GM19452 (cell line): ENCODE measurements around the gene SPDYE3.
"Not testable (repeated sequence)": the region's sequence is repeated elsewhere in the genome, so short reads cannot be mapped to it uniquely, and the experiment has no call there.

Experiments
- ATAC-seq: cut with Tn5 transposase; IDR thresholded peaks from one replicate; pipeline ENCODE4 v1.9.1; 2021; ENCODE audit not compliant: unreplicated experiment

Gene SPDYE3

GRCh38 chr7:100348805-100349204 lies 41.3 kb downstream of the SPDYE3 start:
- no peak for ATAC-seq

DNA sequence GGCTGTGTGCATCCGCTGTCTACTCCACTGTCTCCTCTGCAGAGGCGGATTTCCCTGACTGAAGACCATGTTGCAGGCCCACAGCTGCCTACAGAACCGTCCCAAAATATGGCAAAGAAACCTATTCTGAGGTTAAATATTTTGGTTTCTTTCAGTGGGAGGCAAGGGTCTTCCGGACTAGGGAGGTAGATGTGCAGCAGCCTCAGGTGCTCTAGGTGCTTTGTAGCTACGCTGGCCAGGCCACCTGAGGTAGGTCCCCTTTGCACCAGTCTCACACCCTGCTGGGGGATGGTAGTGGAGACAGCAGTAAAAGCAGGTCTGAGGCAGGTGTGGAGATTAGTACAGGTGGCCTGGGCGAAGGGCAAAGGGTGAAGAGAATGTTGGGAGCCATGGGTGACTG lies 42.3 kb downstream of the SPDYE3 start:
- ATAC-seq: no peak

DNA sequence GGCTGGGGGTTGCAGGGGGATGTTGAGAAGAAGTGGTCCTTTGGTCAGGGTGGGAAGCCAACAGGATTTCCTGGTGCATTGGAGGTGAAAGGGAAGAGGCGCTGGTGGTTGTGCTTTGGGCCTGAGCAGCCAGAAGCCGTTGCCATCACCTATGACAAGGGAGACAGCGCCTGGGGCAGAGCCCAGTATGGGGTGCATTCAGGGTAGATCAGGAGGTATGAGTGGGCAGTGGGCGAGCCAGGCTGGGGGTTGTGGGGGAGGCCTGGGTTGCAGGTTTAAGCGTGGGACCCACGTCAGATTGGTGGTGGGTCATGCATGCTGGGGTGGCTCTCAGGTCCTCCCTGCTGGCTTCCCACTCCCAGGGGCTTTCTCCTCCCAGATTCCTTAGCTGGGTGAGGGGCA lies 44.2 kb downstream of the SPDYE3 start:
- no peak for ATAC-seq

DNA sequence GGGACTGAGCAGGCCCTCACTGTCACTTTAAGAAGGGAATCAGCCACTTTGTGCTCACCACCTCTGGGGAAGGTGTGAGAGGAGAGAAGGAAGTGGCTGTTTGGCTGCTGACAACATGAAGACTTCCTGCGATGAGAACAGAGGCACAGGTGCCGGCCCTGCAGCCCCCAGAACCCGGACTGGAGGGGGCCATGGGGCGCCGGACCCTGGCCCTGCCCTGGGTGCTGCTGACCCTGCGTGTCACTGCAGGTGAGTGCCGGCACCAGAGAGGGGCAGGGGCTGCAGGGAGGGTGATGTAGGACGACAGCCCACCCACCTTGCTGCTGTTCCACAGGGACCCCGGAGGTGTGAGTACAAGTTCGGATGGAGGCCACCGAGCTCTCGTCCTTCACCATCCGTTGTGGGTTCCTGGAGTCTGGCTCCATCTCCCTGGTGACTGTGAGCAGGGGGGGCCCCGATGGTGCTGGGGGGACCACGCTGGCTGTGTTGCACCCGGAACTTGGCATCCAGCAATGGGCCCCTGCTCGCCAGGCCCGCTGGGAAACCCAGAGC lies 44.8 kb downstream of the SPDYE3 start:
- ATAC-seq: not testable (repeated sequence)

DNA sequence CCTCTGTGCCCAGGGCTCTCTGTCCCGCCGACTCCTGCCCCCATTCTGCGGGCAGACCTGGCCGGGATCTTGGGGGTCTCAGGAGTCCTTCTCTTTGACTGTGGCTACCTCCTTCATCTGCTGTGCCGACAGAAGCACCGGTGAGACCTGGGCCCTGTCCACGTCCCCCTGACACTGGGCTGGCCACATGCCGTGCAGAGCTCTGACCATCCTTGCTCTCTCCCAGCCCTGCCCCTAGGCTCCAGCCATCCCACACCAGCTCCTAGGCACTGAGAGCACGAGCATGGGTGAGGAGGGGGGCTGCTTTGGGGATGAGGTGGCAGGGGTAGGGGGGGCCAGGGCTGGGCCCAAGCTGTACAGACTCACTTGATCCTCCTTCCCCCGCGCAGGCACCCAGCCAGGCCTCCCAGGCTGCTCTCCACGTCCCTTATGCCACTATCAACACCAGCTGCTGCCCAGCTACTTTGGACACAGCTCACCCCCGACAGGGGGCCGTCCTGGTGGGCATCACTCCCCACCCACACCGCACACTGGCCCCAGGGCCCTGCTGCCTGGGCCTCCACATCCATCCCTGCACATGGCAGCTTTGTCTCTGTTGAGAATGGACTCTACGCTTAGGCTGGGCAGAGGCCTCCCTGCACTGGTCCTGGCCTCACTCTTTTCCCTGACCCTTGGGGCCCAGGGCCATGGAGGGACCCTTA lies 45.6 kb downstream of the SPDYE3 start:
- ATAC-seq: no peak

DNA sequence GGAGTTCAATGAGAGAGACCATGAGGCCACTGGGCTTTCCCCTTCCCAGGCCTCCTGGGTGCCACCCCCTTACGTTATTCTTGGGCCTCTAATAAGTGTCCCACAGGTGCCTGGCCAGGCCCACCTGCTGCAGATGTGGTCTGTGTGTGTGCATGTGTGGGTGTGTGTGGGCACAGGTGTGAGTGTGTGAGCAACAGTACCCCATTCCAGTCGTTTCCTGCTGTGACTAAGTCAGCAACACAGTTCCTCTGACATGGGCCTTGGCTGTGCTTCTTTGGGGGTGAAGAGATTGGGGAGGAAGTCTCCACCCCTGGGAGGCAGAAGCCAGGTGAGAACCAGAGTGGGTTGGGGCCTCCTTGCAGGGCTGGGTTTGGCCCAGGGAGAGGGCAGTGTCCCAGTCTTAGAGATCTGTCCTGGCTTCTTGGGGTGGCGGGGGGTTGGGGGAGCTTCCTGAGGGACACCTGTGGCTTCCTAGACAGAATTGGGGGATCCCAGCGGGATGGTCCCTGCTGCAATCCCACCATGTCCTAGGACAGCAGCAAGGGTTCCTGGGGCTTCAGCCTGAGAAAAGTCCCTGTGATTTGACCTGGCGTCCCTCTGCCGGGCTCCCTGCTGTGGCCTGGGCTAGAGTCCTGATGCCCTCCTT lies 46.3 kb downstream of the SPDYE3 start:
- ATAC-seq: no peak

- no peak for ATAC-seq
Measured at GRCh38 chr7:100356416-100357068, 49.0 kb downstream of the SPDYE3 start.

DNA sequence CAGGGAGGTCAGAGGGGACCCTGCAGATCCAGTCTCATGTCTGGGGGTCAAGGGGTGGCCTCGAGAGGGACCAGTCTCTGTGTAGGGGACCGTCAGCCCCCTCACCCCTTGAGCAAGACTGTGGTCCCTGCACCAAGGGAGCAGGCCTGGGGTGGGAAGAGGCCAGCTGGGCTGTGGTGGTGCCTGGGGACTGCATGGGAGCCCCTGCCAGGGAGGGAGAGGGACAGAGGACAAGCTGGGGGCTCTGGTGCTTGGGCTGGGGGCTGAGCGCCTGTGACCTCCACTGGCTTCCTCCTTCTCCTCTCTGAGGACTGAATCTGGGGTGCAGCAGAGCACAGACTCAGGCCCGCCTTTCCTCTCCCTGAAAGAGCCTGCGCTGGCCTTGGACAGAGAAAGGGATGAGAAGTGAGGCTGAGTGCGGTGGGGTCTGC lies 49.6 kb downstream of the SPDYE3 start:
- no peak for ATAC-seq

DNA sequence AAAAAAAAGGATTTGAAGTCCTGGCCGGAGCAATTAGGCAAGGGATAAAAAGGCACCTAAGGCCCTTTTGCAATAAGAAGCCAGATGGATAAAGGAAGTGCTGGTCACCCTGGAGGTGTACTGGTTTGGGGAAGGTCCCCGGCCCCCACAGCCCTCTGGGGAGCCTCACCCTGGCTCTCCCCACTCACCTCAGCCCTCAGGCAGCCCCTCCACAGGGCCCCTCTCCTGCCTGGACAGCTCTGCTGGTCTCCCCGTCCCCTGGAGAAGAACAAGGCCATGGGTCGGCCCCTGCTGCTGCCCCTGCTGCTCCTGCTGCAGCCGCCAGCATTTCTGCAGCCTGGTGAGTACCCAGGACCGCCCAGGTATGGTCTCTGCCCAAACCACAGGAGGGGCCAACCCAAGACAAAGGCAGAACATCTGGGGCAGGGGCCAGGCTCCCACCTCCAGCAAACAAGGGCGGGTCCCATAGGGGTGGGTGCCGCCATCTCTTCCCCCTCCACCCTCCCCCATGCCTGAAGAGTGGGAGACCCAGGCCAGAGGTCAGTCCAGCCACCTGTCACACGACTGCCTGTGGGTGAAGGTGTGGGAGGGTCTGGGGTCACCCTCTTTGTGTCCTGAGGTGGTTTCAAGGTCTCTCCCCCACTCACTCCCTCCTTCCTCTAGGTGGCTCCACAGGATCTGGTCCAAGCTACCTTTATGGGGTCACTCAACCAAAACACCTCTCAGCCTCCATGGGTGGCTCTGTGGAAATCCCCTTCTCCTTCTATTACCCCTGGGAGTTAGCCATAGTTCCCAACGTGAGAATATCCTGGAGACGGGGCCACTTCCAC lies 50.7 kb downstream of the SPDYE3 start, which contains the start of gene PILRB:
PILRB (plus strand) TSS at position 91 of the 830 bp plus-strand sequence; CDS start at position 277, 186 bp downstream.
- no peak for ATAC-seq

DNA sequence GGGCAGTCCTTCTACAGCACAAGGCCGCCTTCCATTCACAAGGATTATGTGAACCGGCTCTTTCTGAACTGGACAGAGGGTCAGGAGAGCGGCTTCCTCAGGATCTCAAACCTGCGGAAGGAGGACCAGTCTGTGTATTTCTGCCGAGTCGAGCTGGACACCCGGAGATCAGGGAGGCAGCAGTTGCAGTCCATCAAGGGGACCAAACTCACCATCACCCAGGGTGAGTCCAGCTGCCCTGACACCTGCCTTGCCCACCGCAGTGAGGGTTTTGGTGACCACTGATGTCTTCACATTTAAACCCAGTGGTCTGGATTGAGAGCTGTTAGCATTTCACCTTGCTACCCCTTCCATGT lies 51.3 kb downstream of the SPDYE3 start:
- ATAC-seq: no peak

DNA sequence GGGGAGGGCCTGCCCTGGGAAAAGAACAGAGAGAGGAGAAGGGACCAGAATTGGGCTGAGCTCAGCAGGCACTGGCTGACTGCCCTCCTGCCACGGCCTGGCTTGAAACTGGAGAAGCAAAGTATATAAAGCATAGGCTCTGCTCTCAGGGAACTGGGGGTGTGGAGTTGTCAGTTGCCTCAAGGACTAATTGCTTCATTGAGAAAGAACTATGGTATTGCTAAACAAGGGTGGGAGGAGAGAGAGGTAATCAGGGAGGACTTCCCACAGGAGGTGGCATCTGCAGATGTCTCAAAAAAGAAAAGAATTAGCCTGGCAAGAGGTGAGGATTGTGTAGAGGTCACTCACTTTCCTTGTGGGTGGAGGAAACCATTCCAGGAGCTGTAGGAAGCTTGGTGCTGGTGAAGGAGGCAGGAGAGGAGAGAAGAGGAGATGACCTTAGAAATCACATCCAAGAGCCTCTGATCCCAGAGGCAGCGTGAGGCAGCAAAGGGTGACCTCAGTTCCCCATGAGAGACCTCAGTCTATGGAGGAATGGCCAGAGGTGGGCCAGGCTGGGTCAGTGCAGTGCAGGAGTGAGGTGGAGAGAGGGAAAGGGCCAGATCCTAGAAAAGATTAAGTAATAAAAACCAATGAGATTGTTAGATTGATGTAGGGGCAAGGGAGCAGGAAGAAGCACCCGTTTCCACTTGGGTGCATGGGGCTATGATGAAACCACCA lies 52.8 kb downstream of the SPDYE3 start:
- no peak for ATAC-seq

GRCh38 chr7:100363098-100363497 lies 55.6 kb downstream of the SPDYE3 start:
- ATAC-seq: no peak

GRCh38 chr7:100363797-100364196 lies 56.3 kb downstream of the SPDYE3 start:
- ATAC-seq: not testable (repeated sequence)

DNA sequence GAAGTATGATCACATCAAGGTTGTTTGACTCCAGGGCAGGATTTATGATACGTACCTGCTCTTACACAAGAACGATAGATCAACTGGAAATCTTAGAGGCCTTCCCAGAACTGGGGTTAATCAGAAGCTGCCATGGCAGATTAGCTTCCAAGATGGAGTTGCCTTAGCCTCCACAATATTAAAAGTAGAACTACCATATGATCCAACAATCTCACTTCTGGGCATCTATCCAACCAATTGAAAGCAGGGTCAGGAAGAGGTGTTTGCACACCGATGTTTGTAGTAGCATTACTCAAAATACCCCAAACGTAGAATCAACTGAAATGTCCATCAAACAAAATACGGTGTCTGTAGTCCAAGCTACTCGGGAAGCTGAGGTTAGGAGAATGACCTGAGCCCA lies 57.0 kb downstream of the SPDYE3 start:
- ATAC-seq: no peak

- ATAC-seq: not testable (repeated sequence)
Measured at GRCh38 chr7:100365998-100366367, 58.5 kb downstream of the SPDYE3 start.

DNA sequence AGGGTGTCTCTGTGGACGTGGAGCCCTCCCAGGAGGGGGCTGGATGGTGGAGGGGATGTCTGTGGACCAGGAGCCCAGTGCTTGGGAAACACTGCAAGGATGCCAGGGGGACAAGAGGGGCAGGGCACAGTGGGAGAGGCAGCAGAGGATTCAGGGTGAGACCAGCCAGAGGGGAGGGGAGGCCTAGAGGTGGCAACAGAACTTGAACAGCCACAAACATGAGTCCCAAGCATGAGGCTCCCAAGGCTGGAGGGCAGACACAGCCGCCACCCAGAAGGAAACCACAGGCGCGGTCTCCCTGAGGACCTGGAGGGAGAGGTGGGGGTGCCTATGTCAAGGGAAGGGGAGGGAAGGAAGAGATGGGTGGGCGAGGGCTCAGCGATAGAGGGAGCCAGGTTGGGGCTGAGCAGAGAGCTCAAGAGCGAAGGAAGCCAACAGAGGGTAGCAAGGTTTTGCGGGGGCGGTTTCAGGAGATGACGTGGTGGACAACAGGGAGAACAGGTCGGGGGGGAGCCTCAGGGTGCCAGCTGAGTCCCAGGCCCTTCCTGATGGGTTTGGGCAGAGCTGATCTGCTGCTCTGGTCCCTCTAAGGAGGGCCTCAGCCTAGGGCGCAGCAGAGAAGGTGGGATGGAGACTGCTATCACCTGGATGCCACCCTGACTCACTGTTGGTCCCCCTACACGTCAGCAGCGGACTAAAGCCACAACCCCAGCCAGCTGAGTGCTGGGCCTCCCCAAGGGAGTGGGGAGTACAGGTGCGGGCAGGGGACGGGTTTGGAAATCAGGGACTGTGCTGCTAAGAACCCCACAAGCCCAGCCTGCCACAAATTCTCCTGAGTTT lies 59.1 kb downstream of the SPDYE3 start:
- no peak for ATAC-seq

- ATAC-seq: no peak
Measured at GRCh38 chr7:100367251-100367620, 59.7 kb downstream of the SPDYE3 start.

DNA sequence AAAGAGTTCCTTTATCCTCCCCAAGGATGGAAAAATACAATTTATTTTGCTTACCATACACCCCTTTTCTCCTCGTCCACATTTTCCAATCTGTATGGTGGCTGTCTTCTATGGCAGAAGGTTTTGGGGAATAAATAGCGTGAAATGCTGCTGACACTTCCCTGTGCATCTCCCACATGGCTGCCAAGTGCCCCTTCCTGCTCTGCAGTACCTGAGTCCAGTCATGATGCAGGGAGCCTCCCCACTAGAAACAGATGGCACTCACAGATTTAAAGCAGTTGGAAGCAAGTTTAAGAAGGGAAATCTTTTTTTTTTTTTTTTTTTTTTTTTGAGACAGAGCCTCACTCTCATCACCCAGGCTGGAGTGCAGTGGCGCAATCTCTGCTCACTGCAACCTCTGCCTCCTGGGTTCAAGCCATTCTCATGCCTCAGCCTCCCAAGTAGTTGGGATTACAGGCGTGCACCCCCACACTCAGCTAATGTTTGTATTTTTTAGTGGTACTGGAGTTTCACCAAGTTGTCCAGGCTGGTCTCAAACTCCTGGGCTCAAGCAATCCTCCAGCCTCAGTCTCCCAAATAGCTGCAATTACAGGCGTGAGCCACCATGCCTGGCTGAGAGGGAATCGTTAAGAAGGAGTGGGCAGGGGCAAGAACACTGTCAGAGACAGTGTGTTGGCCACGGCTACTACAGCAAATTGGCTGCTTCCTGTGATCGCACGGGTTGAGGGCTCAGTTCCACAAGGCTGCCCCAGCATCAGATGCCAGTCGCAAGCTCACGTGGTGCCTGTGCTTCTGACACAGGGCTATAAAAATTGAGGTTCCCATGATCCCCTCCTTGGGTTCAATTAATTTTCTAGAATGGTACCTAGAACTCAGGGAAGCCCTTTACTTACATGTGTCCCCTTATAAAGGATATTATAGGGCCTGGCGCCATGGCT lies 60.4 kb downstream of the SPDYE3 start:
- no peak for ATAC-seq
